SH-SY5Y (cell line): ENCODE results near the gene NUF2.

Experiments used
- GATA2 ChIP-seq: IDR thresholded peaks from 2 replicates; pipeline ENCODE4 v1.6.1; 2011; ENCODE audit warnings: mild to moderate bottlenecking, low read depth, low read length
- GATA3 ChIP-seq: IDR thresholded peaks from 2 replicates; pipeline ENCODE4 v1.6.1; 2011; ENCODE audit warnings: low read depth, mild to moderate bottlenecking, low read length, moderate library complexity

- TF ChIP-seq GATA3 (no peak), GATA2 (no peak)
Observed at GRCh38 chr1:163397451-163398200, 75.9 kb downstream of the NUF2 start.
